ENCODE results near the gene SMAD3. TPM values are rescaled to one million over a fixed set of nuclear protein-coding genes. Genes with fewer than 3 reads are reported as not detected.

The SMAD3 gene
- total RNA-seq, 4 donors from 2014 or later: 25.9 to 69.4 (median 35.2) TPM

- TF ChIP-seq POLR2A (IDR thresholded peaks at IDR 0.05) (no peak), CTCF (IDR thresholded peaks at IDR 0.05) (no peak)
- intact Hi-C loops (cut with DNase I; ENCODE audit: low total_unique reads): no loop called here
- H3K4me3 ChIP-seq (ENCODE audit: low read depth, poor library complexity, severe bottlenecking): no peak overlapping the region
- 90 to 92% methylated on average over 5 of the region's 5 CpGs for WGBS, 2 donors
- DNase-seq (ENCODE audit: low spot score in 2 of 2): no peak
Measured at GRCh38 chr15:67054676-67055075, 10.7 kb upstream of the SMAD3 start.

- H3K4me3 ChIP-seq (ENCODE audit: low read depth, poor library complexity, severe bottlenecking): no peak overlapping the region
- WGBS, 2 donors: 61 to 70% methylated on average over 6 of the region's 6 CpGs
- DNase-seq (ENCODE audit: low spot score in 2 of 2): no peak
- intact Hi-C loops (cut with DNase I; ENCODE audit: low total_unique reads): no loop called here
- TF ChIP-seq CTCF (IDR thresholded peaks at IDR 0.05) (no peak), POLR2A (IDR thresholded peaks at IDR 0.05) (no peak)
Measured at GRCh38 chr15:67059127-67059553, 6.3 kb upstream of the SMAD3 start.

- intact Hi-C loops (cut with DNase I; ENCODE audit: low total_unique reads): no loop called here
- no peak for DNase-seq (ENCODE audit: low spot score in 2 of 2)
- WGBS, 2 donors: 33 to 37% methylated on average over 3 of the region's 3 CpGs
- H3K4me3 ChIP-seq (ENCODE audit: low read depth, poor library complexity, severe bottlenecking): no peak overlapping the region
- TF ChIP-seq POLR2A (IDR thresholded peaks at IDR 0.05) (no peak), CTCF (IDR thresholded peaks at IDR 0.05) (no peak)
Measured at GRCh38 chr15:67061811-67062368, 3.5 kb upstream of the SMAD3 start.

- intact Hi-C loops (cut with DNase I; ENCODE audit: low total_unique reads): no loop called here
- H3K4me3 ChIP-seq (ENCODE audit: low read depth, poor library complexity, severe bottlenecking): no peak overlapping the region
- WGBS, 2 donors: 57 to 65% methylated on average over 3 of the region's 3 CpGs
- TF ChIP-seq CTCF (IDR thresholded peaks at IDR 0.05): no peak
- TF ChIP-seq POLR2A (IDR thresholded peaks at IDR 0.05): no peak
- DNase-seq (ENCODE audit: low spot score in 2 of 2): no peak
Measured at GRCh38 chr15:67062369-67062985, 2.9 kb upstream of the SMAD3 start.

- TF ChIP-seq CTCF (IDR thresholded peaks at IDR 0.05): no peak
- TF ChIP-seq POLR2A (IDR thresholded peaks at IDR 0.05): no peak
- intact Hi-C loops (cut with DNase I; ENCODE audit: low total_unique reads): no loop called here
- no peak overlapping the region for H3K4me3 ChIP-seq (ENCODE audit: low read depth, poor library complexity, severe bottlenecking)
- DNase-seq (ENCODE audit: low spot score in 2 of 2): no peak
- WGBS, 2 donors: 68 to 70% methylated on average over 33 of the region's 33 CpGs
Measured at GRCh38 chr15:67063689-67064606, 1.5 kb upstream of the SMAD3 start.
